ENCODE data around the gene EP300.
"Not testable (repeated sequence)": the region's sequence is repeated elsewhere in the genome, so short reads cannot be mapped to it uniquely, and the experiment has no call there.

Gene EP300

DNA sequence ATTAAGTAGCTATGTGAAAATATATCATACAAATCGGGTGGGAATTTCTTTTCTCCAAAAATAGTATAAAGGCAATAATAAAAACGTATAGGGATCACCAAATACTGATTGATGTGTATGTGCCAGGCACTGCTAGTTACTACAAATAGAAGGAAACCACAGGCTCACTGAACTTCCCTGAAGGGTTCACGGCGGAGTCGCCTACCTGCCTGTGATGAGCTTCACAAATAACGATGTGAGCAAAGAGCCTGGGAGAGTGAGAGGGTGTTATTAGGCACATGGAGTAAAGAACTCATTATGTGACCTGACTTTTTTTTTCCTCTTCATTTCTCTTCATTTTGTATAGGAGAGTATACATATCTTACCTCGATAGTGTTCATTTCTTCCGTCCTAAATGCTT lies 76.8 kb downstream of the EP300 start:
- no peak for DNase-seq

- no peak for DNase-seq
Measured at GRCh38 chr22:41171996-41172395, 79.6 kb downstream of the EP300 start.

- DNase-seq: peak in 1 of 6 experiments; percentile 11
Measured at GRCh38 chr22:41175546-41175945, 83.2 kb downstream of the EP300 start.

- no peak for DNase-seq
Measured at GRCh38 chr22:41177040-41177621, 84.7 kb downstream of the EP300 start.

- DNase-seq: no peak
Measured at GRCh38 chr22:41177622-41178424, 85.4 kb downstream of the EP300 start.

DNA sequence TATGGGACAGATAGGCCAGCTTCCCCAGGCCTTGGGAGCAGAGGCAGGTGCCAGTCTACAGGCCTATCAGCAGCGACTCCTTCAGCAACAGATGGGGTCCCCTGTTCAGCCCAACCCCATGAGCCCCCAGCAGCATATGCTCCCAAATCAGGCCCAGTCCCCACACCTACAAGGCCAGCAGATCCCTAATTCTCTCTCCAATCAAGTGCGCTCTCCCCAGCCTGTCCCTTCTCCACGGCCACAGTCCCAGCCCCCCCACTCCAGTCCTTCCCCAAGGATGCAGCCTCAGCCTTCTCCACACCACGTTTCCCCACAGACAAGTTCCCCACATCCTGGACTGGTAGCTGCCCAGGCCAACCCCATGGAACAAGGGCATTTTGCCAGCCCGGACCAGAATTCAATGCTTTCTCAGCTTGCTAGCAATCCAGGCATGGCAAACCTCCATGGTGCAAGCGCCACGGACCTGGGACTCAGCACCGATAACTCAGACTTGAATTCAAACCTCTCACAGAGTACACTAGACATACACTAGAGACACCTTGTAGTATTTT lies 86.1 kb downstream of the EP300 start:
- no peak for DNase-seq

- DNase-seq: not testable (repeated sequence)
Measured at GRCh38 chr22:41180362-41180761, 88.0 kb downstream of the EP300 start.

GRCh38 chr22:41180926-41181325 lies 88.5 kb downstream of the EP300 start:
- DNase-seq: no peak

- DNase-seq: no peak
Measured at GRCh38 chr22:41181349-41182241, 89.2 kb downstream of the EP300 start.

GRCh38 chr22:41184679-41185078 lies 92.3 kb downstream of the EP300 start:
- DNase-seq: no peak

DNA sequence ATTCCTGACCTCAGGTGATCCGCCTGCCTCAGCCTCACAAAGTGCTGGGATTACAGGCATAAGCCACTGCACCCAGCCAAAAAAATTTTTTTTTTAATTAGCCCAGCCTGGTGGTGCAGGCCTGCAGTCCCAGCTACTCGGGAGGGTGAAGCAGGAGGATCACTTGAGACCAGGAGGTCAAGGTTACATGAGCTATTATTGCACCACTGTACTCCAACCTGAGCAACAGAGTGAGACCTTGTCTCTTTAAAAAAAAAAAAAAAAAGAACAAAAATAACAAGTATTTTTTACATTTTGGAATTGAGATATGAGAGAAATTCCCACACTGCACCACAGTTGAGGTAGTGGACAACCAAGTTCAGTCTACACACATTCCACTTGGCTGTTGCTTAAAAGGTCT lies 99.1 kb downstream of the EP300 start:
- DNase-seq: no peak

DNA sequence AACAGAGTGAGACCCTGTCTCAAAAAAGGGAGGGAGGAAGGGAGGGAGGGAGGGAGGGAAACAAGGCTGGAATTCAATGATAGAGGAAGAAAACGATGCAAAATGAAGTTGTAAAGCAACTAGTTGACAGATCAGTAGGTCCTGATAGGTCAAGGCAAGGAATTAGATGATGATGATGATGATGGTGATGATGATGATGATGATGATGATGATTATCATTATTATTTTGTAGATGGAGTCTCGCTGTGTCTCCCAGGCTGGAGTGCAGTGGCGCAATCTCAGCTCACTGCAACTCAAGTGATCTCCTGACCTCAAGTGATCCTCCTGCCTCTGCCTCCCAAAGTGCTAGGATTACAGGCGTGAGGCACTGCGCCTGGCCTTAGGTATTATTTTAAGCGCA lies 101.4 kb downstream of the EP300 start:
- no peak for DNase-seq

DNA sequence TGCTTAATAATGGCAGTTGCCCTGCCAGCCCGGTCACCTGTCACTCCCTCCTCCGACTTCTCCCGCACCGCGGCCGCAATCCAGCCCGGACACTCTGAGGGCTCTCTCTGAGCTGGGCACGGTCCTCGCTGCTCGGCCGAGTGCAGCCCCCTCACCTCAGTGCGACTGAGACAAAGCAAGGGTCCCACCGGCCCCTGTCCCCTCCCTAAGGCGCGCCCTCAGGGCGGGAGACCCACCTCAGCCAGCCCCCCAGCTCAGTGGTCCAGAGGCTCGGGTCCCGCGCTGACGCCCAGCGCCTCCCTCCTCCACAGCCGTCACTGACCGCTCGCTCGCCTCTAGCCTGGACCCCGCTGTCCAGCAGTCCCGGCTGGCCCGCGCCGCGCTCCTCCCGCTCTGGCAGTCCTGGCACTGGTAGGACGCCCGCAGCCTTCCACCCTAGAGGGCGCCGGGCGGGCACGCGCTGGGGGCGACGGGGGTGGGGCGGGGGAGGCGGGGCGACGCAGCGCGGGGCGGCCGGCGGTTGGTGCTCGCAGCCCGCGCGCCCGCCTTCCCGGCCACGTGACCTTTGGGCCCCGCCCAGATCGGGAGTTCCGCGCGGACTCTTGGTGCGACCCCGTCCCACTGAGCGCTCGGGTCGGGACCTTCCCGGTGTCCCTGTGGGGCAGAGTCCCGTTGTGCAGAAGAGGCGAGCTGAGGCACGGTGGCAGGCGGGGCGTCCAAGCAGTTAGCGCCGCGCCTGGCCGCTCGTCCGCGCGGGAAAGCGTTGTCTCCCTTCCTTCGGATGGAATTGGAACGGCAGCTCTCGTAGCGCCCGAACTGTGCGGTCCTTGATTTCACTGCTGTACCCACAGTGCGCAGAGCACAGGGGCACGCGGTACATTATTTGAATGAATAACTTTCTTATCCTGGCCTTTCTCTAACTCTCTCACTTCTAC lies 104.9 kb downstream of the EP300 start:
- peak; percentile 52 to 85 (median 76) for DNase-seq

- DNase-seq: peak in 4 of 6 experiments; percentile 22 to 50 (median 26)
Measured at GRCh38 chr22:41198027-41198580, 105.7 kb downstream of the EP300 start.

DNA sequence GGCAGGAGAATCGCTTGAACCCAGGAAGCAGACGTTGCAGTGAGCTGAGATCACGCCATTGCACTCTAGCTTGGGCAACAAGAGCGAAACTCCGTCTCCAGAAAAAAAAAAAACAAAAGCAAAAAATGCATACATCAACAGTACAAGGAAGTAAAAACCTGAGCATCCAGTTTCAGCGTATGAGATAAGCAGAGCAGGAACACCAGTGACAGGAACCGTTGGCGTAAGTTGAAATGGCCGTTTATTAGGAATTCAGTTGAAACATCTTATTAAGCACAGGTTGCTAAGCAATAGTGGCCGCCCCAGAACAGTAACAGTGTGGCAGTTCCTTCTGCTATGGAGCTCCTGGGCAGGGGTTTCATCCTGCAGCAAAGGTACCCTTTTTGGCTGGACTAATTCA lies 108.7 kb downstream of the EP300 start:
- no peak for DNase-seq

DNA sequence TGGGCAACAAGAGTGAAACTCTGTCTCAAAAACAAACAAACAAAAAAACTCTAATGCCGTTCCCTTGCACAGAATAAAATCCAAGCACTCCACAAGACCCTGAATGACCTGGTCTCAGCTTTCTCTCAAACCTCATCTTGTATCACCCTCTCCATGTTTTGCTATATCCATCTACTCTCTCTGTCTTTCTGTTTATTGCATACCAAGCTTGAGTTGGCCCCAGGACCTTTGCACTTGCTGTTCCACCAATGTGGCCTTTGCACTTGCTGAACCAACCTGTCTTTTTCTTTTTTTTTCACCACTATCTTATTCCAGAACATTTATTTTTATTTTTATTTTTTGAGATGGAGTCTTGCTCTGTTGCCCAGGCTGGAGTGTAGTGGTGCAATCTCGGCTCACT lies 110.7 kb downstream of the EP300 start:
- DNase-seq: no peak

- no peak for DNase-seq
Measured at GRCh38 chr22:41204066-41204465, 111.7 kb downstream of the EP300 start.

GRCh38 chr22:41204992-41205900 lies 112.9 kb downstream of the EP300 start, which contains the start of gene L3MBTL2:
TSS of gene L3MBTL2 (plus strand) at chr22:41205312. CDS start at chr22:41205363, 51 bp downstream.
- peak; percentile 94 to 99 (median 96) for DNase-seq

GRCh38 chr22:41206719-41207118 lies 114.3 kb downstream of the EP300 start:
- no peak for DNase-seq

- no peak for DNase-seq
Measured at GRCh38 chr22:41215409-41215808, 123.0 kb downstream of the EP300 start.

Data from stimulated activated naive CD4-positive, alpha-beta T cell (primary cell).